Activated T-cell treated with anti-CD3 and anti-CD28 coated beads, Interleukin-2, amount 50 U/mL, for 72 hours (primary cell): ENCODE measurements around the gene TMLHE. TPM values are rescaled to one million over a fixed set of nuclear protein-coding genes. Genes with fewer than 3 reads are reported as not detected.
"Not testable (repeated sequence)": the region's sequence is repeated elsewhere in the genome, so short reads cannot be mapped to it uniquely, and the experiment has no call there.

ENCODE experiments used
- ATAC-seq, 2 donors: fragments of 150-1000 bp; cut with Tn5 transposase; replicated peaks in 1 of 2; 2 replicates each; pipeline ENCODE4 v1.10.0; 2021; ENCODE audit warnings: moderate library complexity in 2 of 2, mild to moderate bottlenecking in 1 of 2
- DNase-seq, 2 donors: peaks; one replicate each; pipeline ENCODE4 v3.0.0; 2021 to 2022; ENCODE audit warnings: mixed read lengths in 1 of 2
- H3K27ac Mint-ChIP-seq: one replicate; pipeline ENCODE4 v1.8.0; 2022; ENCODE audit warnings: mild to moderate bottlenecking, moderate library complexity, mixed read lengths
- H3K27me3 Mint-ChIP-seq: one replicate; pipeline ENCODE4 v1.8.0; 2022; ENCODE audit warnings: low read depth, mixed read lengths
- H3K36me3 Mint-ChIP-seq, 2 donors: one replicate each; pipeline ENCODE4 v1.8.0; 2022; ENCODE audit warnings: mixed read lengths in 2 of 2, mild to moderate bottlenecking in 1 of 2; ENCODE audit not compliant: insufficient read depth in 2 of 2
- H3K4me1 Mint-ChIP-seq: one replicate; pipeline ENCODE4 v1.8.0; 2022; ENCODE audit warnings: low read depth, mixed read lengths
- H3K4me3 Mint-ChIP-seq, 2 donors: one replicate each; pipeline ENCODE4 v1.8.0; 2022; ENCODE audit warnings: mild to moderate bottlenecking in 2 of 2, mixed read lengths in 2 of 2, moderate library complexity in 2 of 2
- H3K9me3 Mint-ChIP-seq, 2 donors: one replicate each; pipeline ENCODE4 v1.8.0; 2022; ENCODE audit warnings: mixed read lengths in 2 of 2
- total RNA-seq, 2 donors: library from RNA; stranded (reverse); gene quantifications; one replicate each; pipeline ENCODE4 v1.2.3, GENCODE V29; 2022

Gene TMLHE
- total RNA-seq, 2 donors from 2014 or later = 19.5 to 20.7 TPM

DNA sequence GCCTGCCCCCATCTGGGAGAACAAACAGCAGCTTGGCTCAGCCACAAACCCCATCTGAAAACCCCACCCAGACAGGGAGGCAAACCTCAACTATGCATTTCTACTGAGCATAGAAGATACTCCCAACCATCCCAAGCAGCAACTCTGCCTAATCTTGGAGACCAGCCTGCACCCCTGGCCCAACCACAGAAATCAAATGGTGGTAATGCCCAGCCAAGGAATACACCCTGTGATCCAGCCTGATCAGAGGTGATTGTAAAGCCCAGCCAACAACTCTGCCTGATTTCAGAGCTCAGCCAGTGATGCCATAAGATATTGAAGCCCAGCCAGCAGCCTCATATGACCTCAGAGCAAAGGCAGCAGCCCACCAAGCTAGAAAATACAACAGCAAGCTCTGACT lies 19.8 kb downstream of the TMLHE start:
- Mint-ChIP-seq H3K4me3 (no peak overlapping the region), H3K9me3 (peaks cover 7 to 10% of the 10 kb centered on the region in 2 donors), H3K27me3 (no peaks in the 10 kb centered on the region), H3K36me3 (peaks cover 8 to 21% of the 10 kb centered on the region in 2 donors), H3K4me1 (no peaks in the 10 kb centered on the region), H3K27ac (no peak overlapping the region)
- DNase-seq = no peak
- ATAC-seq = no peak

DNA sequence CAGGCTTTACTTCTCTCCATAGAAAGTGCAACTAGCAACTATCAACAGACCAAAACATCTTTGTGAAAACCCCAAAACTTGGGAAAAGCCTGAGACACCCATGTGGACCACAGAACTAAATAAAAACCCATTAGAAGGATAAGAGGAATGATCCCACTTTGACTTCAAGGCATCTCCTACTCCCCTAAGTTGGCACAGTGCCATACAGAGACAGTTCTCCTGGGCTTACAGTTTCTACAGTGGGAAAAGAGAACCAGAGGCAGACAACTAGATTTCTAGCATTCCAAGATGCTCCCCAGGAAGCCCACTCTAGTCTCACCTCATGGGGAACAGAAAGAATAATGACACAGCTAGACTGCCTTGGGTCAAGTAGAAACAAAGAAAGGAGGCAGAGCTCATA lies 20.4 kb downstream of the TMLHE start:
- Mint-ChIP-seq H3K27ac (no peak overlapping the region), H3K4me1 (no peaks in the 10 kb centered on the region), H3K4me3 (no peak overlapping the region), H3K27me3 (no peaks in the 10 kb centered on the region), H3K9me3 (peaks cover 7 to 10% of the 10 kb centered on the region in 2 donors), H3K36me3 (peaks cover 8 to 20% of the 10 kb centered on the region in 2 donors)
- DNase-seq = no peak
- no peak for ATAC-seq

DNA sequence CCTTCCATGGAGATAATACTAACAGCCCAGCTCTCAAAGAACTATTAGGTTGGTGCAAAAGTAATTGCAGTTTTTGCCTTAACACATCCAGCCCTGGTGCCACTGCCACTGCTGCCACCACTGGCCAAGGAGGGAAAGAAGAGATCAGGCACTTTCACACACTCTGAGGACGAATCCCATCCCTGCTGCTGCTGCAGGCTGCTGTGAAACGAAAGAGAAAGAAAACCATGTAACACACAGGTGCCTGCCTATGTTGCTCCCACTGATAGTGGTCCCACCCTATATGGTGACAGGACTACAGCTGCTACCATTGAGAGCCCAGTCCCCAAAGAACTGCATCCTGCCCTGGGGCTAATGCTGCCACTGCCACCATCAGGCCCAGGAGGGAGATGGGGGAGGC lies 35.1 kb downstream of the TMLHE start:
- Mint-ChIP-seq H3K4me3 (no peak overlapping the region), H3K27me3 (no peaks in the 10 kb centered on the region), H3K4me1 (no peaks in the 10 kb centered on the region), H3K27ac (no peak overlapping the region), H3K36me3 (peaks cover 2 to 17% of the 10 kb centered on the region in 2 donors), H3K9me3 (peaks cover 0 to 2% of the 10 kb centered on the region in 2 donors)
- DNase-seq = no peak
- ATAC-seq = peak; percentile 33 to 47

DNA sequence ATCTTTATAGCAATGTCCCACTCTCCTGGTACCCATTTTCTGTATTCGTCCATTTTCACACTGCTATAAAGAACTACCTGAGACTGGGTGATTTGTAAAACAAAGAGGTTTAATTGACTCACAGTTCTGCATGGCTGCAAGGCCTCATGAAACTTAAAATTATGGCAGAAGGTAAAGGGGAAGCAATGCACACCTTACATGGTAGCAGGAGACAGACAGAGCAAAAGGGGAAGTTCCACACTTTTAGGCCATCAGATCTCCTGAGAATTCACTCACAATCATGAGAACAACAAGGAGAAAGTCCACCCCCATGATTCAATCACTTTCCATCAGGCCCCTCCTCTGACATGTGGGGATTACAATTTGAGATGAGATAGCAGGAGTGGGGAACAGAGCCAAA lies 49.7 kb downstream of the TMLHE start:
- H3K27me3 Mint-ChIP-seq = no peaks in the 10 kb centered on the region
- no peak overlapping the region for H3K27ac Mint-ChIP-seq
- ATAC-seq (no peak), DNase-seq (no peak)
- H3K4me1 Mint-ChIP-seq = no peaks in the 10 kb centered on the region
- H3K36me3 Mint-ChIP-seq = peaks cover 0 to 6% of the 10 kb centered on the region in 2 donors
- no peak overlapping the region for H3K4me3 Mint-ChIP-seq
- H3K9me3 Mint-ChIP-seq = peaks cover 0 to 1% of the 10 kb centered on the region in 2 donors

DNA sequence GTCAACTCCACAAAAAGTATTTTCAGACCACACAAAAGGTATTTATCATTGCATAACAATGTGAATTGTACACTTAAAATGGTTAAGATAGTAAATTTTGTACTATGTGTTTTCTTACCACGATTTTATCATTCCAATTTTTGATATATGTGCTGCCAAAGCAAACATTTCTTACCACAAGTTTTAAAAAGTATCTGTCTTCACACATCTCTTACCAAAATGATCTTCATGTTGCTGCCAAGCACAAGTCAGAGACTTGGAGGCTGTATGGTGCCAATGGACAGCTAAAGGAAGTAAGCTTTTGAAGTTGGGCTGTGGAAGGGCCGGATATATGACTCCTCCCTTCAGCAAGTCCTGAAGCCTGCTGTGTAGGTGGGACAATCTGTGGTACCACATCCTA lies 67.9 kb downstream of the TMLHE start:
- Mint-ChIP-seq H3K4me1 (no peaks in the 10 kb centered on the region), H3K36me3 (peaks cover 6 to 24% of the 10 kb centered on the region in 2 donors), H3K4me3 (no peak overlapping the region), H3K27ac (no peak overlapping the region), H3K27me3 (no peaks in the 10 kb centered on the region), H3K9me3 (peaks cover 3 to 4% of the 10 kb centered on the region in 2 donors)
- no peak for ATAC-seq
- no peak for DNase-seq

DNA sequence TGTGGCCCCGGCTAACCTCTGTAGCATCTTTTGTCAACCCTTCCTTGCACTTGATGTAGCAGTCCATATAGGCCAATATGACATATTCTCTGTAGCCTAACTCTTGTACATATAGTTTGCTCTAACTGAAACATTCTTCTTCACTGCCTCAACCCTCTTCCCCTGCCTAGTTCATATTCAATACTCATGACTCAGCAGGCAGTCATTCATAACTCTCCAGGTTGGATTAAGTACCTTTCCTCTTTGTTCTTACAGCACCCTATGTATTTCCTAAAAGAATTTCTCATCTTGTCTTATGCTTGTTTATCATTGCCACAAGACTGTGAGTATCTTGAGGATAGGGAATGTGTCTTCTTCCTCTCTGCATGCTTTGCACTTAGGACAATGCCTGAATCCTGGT lies 76.9 kb downstream of the TMLHE start:
- no peaks in the 10 kb centered on the region for H3K27me3 Mint-ChIP-seq
- ATAC-seq (no peak), DNase-seq (no peak)
- peak overlapping the region; percentile 5 for H3K27ac Mint-ChIP-seq
- no peaks in the 10 kb centered on the region for H3K9me3 Mint-ChIP-seq
- H3K36me3 Mint-ChIP-seq = peaks cover 1 to 2% of the 10 kb centered on the region in 2 donors
- H3K4me1 Mint-ChIP-seq = no peaks in the 10 kb centered on the region
- no peak overlapping the region for H3K4me3 Mint-ChIP-seq

DNA sequence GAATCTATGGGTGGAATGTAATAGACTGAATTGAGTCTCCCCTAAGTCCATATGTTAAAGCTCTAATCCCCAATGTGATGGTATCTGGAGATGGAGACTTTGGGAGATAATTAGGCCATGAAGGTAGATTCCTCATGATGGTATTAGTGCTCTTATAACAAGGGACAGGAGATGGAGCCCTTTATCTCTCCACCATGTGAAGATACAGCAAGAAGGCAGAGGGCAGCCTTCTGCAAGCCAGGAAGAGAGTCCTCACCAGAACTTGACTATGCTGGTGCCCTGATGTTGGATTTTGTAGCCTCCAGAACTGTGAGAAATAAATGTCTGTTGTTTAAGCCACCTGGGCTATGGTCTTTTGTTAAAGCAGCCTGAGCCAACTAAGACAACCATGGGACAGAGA lies 78.0 kb downstream of the TMLHE start:
- no peak for DNase-seq
- no peaks in the 10 kb centered on the region for H3K4me1 Mint-ChIP-seq
- H3K27ac Mint-ChIP-seq = no peak overlapping the region
- no peaks in the 10 kb centered on the region for H3K9me3 Mint-ChIP-seq
- peaks cover 1% of the 10 kb centered on the region in 2 donors for H3K36me3 Mint-ChIP-seq
- H3K27me3 Mint-ChIP-seq = no peaks in the 10 kb centered on the region
- H3K4me3 Mint-ChIP-seq = no peak overlapping the region
- ATAC-seq = no peak

DNA sequence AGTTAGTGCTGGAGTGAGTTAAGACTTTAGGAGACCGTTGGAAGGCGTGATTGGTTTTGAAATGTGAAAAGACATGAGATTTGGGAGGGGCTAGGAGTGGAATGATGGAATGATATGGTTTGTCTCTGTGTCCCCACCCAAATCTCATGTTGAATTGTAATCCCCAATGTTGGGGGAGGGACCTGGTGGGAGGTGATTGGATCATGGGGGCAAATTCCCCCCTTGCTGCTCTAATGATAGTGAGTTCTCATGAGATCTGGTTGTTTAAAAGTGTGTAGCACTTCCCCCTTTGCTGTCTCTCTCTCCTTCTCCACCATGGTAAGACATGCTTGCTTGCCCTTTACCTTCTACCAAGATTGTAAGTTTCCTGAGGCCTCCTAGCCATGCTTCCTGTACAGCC lies 85.7 kb downstream of the TMLHE start:
- H3K9me3 Mint-ChIP-seq, DNase-seq, H3K4me3 Mint-ChIP-seq, H3K27ac Mint-ChIP-seq, ATAC-seq, H3K27me3 Mint-ChIP-seq, H3K4me1 Mint-ChIP-seq: not testable (repeated sequence)
- peaks cover 14 to 39% of the 10 kb centered on the region in 2 donors for H3K36me3 Mint-ChIP-seq

DNA sequence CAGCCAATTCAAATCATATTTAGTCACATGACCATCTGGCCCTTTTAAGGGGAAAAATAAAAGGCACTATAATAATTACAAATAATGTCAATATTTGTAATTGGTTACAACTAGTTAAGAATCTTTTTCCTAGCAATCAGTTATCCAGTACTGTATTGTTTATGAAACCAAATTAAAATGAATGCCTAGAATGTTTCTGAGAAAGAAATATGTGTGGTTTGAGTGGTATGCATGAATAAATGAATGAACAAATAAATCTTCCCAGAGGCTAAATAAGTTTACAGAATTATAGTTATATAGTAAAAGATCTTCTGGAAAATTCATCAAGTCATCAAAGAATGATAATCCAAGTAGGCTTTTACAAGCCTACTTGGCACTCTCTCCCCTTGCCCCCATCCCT lies 98.5 kb downstream of the TMLHE start:
- ATAC-seq (no peak), DNase-seq (no peak)
- H3K36me3 Mint-ChIP-seq = peaks cover 6 to 15% of the 10 kb centered on the region in 2 donors
- no peaks in the 10 kb centered on the region for H3K9me3 Mint-ChIP-seq
- no peaks in the 10 kb centered on the region for H3K27me3 Mint-ChIP-seq
- no peak overlapping the region for H3K27ac Mint-ChIP-seq
- H3K4me3 Mint-ChIP-seq = no peak overlapping the region
- no peaks in the 10 kb centered on the region for H3K4me1 Mint-ChIP-seq

DNA sequence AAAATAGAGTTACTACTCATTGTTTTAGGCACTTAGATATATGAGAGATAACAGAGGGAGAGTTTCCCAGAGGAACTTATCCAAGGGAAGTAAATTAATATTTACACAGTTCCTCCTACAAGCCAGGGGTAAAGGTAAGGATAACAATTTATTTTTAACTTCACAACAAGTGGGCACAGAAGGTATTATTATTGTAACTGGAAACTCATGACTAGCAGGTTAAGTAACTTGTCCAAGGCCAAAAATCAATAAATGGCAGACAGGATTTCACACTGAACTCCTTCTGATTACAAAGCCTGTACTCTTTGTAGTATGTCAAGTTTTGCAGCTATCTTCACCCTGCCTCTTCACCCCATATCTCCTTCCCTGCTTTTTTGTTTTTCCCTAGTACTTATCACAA lies 107.5 kb downstream of the TMLHE start:
- ATAC-seq = no peak

DNA sequence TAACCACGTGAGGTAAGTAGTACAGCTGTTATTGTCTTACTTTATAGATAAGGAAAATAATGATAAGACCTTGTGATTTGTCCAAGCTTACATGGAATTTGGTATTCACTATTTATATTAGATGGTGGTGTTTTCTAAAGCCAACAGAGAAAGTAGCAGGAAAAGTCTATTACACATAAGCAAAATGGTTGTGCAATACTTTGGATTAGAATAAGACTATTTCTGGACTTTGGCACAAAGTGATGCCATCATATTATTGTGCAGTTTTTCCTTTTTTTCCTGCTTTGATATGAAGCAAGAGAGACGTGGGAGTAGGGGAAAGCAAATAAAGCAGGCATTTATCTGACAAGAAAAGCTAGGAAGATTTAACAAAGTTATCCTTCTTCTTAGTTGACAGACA lies 117.6 kb downstream of the TMLHE start:
- not testable (repeated sequence) for H3K27me3 Mint-ChIP-seq, H3K4me1 Mint-ChIP-seq, H3K4me3 Mint-ChIP-seq, ATAC-seq, H3K36me3 Mint-ChIP-seq, DNase-seq, H3K27ac Mint-ChIP-seq, H3K9me3 Mint-ChIP-seq

More for the DNA sequence above, 107.5 kb downstream of the TMLHE start:
- no peak overlapping the region for H3K4me3 Mint-ChIP-seq
- peaks cover 3 to 4% of the 10 kb centered on the region in 2 donors for H3K36me3 Mint-ChIP-seq
- no peaks in the 10 kb centered on the region for H3K4me1 Mint-ChIP-seq
- no peaks in the 10 kb centered on the region for H3K27me3 Mint-ChIP-seq
- no peak for DNase-seq
- H3K27ac Mint-ChIP-seq = no peak overlapping the region
- no peaks in the 10 kb centered on the region for H3K9me3 Mint-ChIP-seq

DNA sequence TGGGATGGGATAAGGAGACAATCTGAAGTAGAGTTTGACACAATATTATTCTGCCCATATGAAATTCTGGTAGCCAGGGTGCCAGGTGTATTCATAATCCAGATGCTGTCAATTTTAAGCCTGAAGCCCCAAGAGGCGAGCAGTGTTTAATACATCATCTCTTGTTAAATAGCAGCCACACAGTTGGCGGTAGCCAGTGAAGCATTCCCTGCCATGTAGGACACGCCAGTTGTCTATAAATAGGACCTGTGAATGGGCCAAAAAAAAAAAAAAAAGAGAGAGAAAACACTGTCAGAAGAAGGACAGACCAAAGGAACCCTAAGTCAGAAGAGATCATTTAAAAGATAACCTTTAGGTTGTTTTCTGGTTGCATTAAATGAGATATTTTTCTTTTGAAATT lies 121.3 kb downstream of the TMLHE start:
- not testable (repeated sequence) for H3K36me3 Mint-ChIP-seq, H3K4me1 Mint-ChIP-seq, DNase-seq, ATAC-seq, H3K27ac Mint-ChIP-seq, H3K9me3 Mint-ChIP-seq, H3K4me3 Mint-ChIP-seq, H3K27me3 Mint-ChIP-seq

DNA sequence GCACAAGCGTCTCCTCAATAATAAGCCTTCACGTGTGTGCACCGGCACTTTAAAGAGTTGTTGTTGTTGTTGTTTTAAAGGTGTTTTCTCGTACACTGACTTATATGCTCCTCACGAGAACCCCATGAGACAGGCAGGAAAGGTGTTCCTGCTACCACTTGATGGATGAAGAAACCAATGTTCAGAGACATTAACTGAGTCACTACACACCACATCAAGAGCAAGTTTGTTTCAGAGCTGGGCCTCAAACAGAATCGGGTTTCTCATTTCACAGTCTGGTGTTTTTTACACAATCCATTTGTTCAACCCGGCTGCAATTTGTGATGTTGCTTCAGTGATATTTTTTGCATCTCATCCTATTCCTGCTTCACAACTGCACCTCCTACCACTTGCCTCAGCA lies 135.6 kb downstream of the TMLHE start:
- H3K27me3 Mint-ChIP-seq, H3K4me1 Mint-ChIP-seq, H3K9me3 Mint-ChIP-seq, H3K36me3 Mint-ChIP-seq, H3K27ac Mint-ChIP-seq, H3K4me3 Mint-ChIP-seq, DNase-seq: not testable (repeated sequence)
- ATAC-seq = peak; percentile 88 to 95

DNA sequence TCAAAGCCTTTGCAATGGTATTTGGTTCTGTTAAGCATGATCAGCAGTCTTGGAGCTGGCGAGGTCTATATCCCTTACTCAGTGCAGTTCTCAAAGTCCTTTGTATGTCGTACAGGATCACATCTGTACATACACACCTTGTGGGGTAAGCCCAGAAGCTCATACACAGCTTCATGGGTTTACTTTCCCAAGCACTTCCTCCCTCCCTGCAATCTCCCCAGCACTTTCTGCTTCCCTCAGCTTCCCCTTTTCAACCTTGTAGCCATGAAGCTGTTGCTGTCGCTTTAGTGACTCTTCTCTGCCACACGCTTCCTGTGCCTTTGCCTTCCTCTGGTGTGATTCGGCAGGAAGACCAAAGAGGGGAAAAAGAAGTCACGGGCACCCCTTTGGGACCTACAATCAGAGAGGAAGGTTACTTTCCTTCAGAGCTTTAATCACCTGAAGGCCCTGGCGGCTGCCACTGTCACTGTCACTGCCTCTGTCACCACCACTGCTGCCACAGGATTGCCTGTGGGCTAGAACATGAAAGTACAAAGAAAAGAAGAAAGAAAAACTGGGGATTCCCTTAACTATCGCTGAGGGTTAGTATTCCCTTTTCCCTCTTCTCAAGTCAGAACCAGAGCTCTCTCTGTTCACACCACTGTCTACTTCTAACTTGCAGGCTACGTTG lies 146.3 kb downstream of the TMLHE start:
- H3K9me3 Mint-ChIP-seq, H3K27me3 Mint-ChIP-seq, H3K27ac Mint-ChIP-seq, H3K4me1 Mint-ChIP-seq, H3K4me3 Mint-ChIP-seq, DNase-seq, H3K36me3 Mint-ChIP-seq: not testable (repeated sequence)
- ATAC-seq = peak; percentile 77 to 85
